CD4-positive, alpha-beta T cell (primary cell): ENCODE measurements around the gene EMILIN1. TPM values are rescaled to one million over a fixed set of nuclear protein-coding genes. Genes with fewer than 3 reads are reported as not detected.
A peak's percentile ranks its signal among the peaks of the same experiment; 100 is the strongest.

Experiments used
- ATAC-seq: fragments of 200-7000 bp; cut with Tn5 transposase; one replicate; pipeline ENCODE4 v1.10.0; 2022; ENCODE audit warnings: mild to moderate bottlenecking; ENCODE audit not compliant: poor library complexity
- CTCF ChIA-PET: fragments of 350-600 bp; sonication (Branson Sonifier 250); formaldehyde crosslinking; loops from one replicate; lab custom pipeline; 2021; ENCODE audit warnings: antibody characterized with exemption, inconsistent platforms; lab: Charles Lee
- POLR2A ChIA-PET: fragments of 350-600 bp; sonication (Branson Sonifier 250); formaldehyde crosslinking; loops from one replicate; lab custom pipeline; 2021; ENCODE audit warnings: antibody characterized with exemption, inconsistent platforms; lab: Charles Lee
- DNase-seq, 14 experiments: peaks; one replicate each; pipeline ENCODE4 v3.0.0-alpha.2; 2013 to 2020; ENCODE audit warnings: mixed read lengths in 2 of 14
- H3K27ac ChIP-seq, 2 donors: one replicate each; pipeline versions ENCODE4 v1.5.1 to v1.7.0; 2013; ENCODE audit warnings: low read length in 2 of 2, low read depth in 1 of 2, mild to moderate bottlenecking in 1 of 2
- H3K27me3 ChIP-seq, 2 experiments: 1 replicate in 1 of 2; 2 replicates in 1 of 2; pipeline versions ENCODE4 v1.6.1 to v1.7.0; 2013; ENCODE audit warnings: low read length in 2 of 2, control low read depth in 1 of 2, mild to moderate bottlenecking in 1 of 2, moderate library complexity in 1 of 2; ENCODE audit not compliant: insufficient read depth in 2 of 2, control insufficient read depth in 1 of 2
- H3K36me3 ChIP-seq: one replicate; pipeline ENCODE4 v1.6.1; 2013; ENCODE audit warnings: low read length, control low read depth; ENCODE audit not compliant: insufficient read depth
- H3K4me1 ChIP-seq: one replicate; pipeline ENCODE4 v1.6.1; 2013; ENCODE audit warnings: low read length, control low read depth; ENCODE audit not compliant: insufficient read depth
- H3K4me3 ChIP-seq: one replicate; pipeline ENCODE4 v1.5.1; 2013; ENCODE audit warnings: mild to moderate bottlenecking, low read length, moderate library complexity
- H3K9me3 ChIP-seq, 2 experiments: 1 replicate in 1 of 2; 2 replicates in 1 of 2; pipeline versions ENCODE4 v1.6.1 to v1.7.0; 2013; ENCODE audit warnings: low read length in 2 of 2, mild to moderate bottlenecking in 2 of 2, control low read depth in 1 of 2, moderate library complexity in 1 of 2; ENCODE audit not compliant: control insufficient read depth in 1 of 2, insufficient read depth in 1 of 2
- H3K27ac Mint-ChIP-seq: one replicate; pipeline ENCODE4 v1.8.0; 2020; ENCODE audit warnings: mixed read lengths
- H3K27me3 Mint-ChIP-seq: one replicate; pipeline ENCODE4 v1.8.0; 2021; ENCODE audit warnings: mixed read lengths
- H3K36me3 Mint-ChIP-seq: one replicate; pipeline ENCODE4 v1.8.0; 2021; ENCODE audit warnings: low read depth, mixed read lengths
- H3K4me1 Mint-ChIP-seq: one replicate; pipeline ENCODE4 v1.8.0; 2021; ENCODE audit warnings: low read depth, mixed read lengths
- H3K4me3 Mint-ChIP-seq: one replicate; pipeline ENCODE4 v1.8.0; 2020; ENCODE audit warnings: mild to moderate bottlenecking, mixed read lengths
- H3K9me3 Mint-ChIP-seq: one replicate; pipeline ENCODE4 v1.8.0; 2020; ENCODE audit warnings: mixed read lengths
- CTCF ChIP-seq: fragments of 200-600 bp; IDR thresholded peaks from one replicate; pipeline ENCODE4 v1.8.0; 2022; ENCODE audit warnings: antibody characterized with exemption, mild to moderate bottlenecking
- intact Hi-C, 2 experiments: fragments of 100-400 bp; cut with DNase I in 1 of 2; cut with micrococcal nuclease in 1 of 2; formaldehyde crosslinking; loops; one replicate each; pipeline versions ENCODE4 v1.15.1 to v1.9.0; 2023 to 2025; cut with DNase I, micrococcal nuclease
- total RNA-seq, 174 experiments: library from RNA in 2 of 174; stranded (reverse) in 2 of 174; gene quantifications; one replicate each; pipeline ENCODE4 v1.2.3 and lab custom pipeline; 2021 to 2026

The EMILIN1 gene
- total RNA-seq, 2 experiments from 2014 or later: 0.14 to 0.25 TPM

GRCh38 chr2:27041752-27042151 is 36.7 kb upstream of the EMILIN1 start:
- POLR2A ChIA-PET: no interaction called here
- Mint-ChIP-seq H3K36me3 (peaks cover 55% of the 10 kb centered on the region), H3K4me1 (peaks cover 8% of the 10 kb centered on the region), H3K9me3 (no peaks in the 10 kb centered on the region), H3K27ac (peak overlapping the region; percentile 37), H3K4me3 (no peak overlapping the region), H3K27me3 (no peaks in the 10 kb centered on the region)
- no peak for TF ChIP-seq CTCF
- CTCF ChIA-PET: no interaction called here
- ATAC-seq: no peak
- no peaks in the 10 kb centered on the region for H3K9me3 ChIP-seq
- no peaks in the 10 kb centered on the region for H3K27me3 ChIP-seq
- intact Hi-C loops: no loop called here
- H3K27ac ChIP-seq: no peak overlapping the region
- peaks cover 49% of the 10 kb centered on the region for H3K36me3 ChIP-seq
- H3K4me1 ChIP-seq: no peaks in the 10 kb centered on the region
- no peak overlapping the region for H3K4me3 ChIP-seq
- DNase-seq: no peak

GRCh38 chr2:27042159-27042661 is 36.2 kb upstream of the EMILIN1 start:
- intact Hi-C loops: no loop called here
- no peak overlapping the region for H3K4me3 ChIP-seq
- ChIA-PET POLR2A (no interaction called here), CTCF (no interaction called here)
- H3K4me1 Mint-ChIP-seq: peaks cover 5% of the 10 kb centered on the region
- no peaks in the 10 kb centered on the region for H3K27me3 Mint-ChIP-seq
- no peak for TF ChIP-seq CTCF
- H3K27me3 ChIP-seq: no peaks in the 10 kb centered on the region
- DNase-seq: no peak
- no peaks in the 10 kb centered on the region for H3K9me3 Mint-ChIP-seq
- no peak overlapping the region for H3K27ac ChIP-seq
- H3K9me3 ChIP-seq: no peaks in the 10 kb centered on the region
- H3K4me1 ChIP-seq: no peaks in the 10 kb centered on the region
- no peak for ATAC-seq
- no peak overlapping the region for H3K4me3 Mint-ChIP-seq
- H3K27ac Mint-ChIP-seq: peak overlapping the region; percentile 34
- peaks cover 45% of the 10 kb centered on the region for H3K36me3 ChIP-seq
- H3K36me3 Mint-ChIP-seq: peaks cover 50% of the 10 kb centered on the region

GRCh38 chr2:27042985-27043634 is 35.3 kb upstream of the EMILIN1 start:
- ATAC-seq: no peak

More at GRCh38 chr2:27042985-27043634, 35.3 kb upstream of the EMILIN1 start:
- Histone ChIP-seq H3K4me1 (no peaks in the 10 kb centered on the region), H3K9me3 (no peaks in the 10 kb centered on the region), H3K4me3 (no peak overlapping the region), H3K27ac (no peak overlapping the region), H3K36me3 (peaks cover 36% of the 10 kb centered on the region), H3K27me3 (no peaks in the 10 kb centered on the region)
- ChIA-PET POLR2A (no interaction called here), CTCF (no interaction called here)
- H3K4me1 Mint-ChIP-seq: peaks cover 4% of the 10 kb centered on the region
- DNase-seq: no peak
- no peaks in the 10 kb centered on the region for H3K9me3 Mint-ChIP-seq
- intact Hi-C loops: no loop called here
- no peak for TF ChIP-seq CTCF
- H3K27ac Mint-ChIP-seq: peak overlapping the region; percentile 34
- no peak overlapping the region for H3K4me3 Mint-ChIP-seq
- no peaks in the 10 kb centered on the region for H3K27me3 Mint-ChIP-seq
- peaks cover 41% of the 10 kb centered on the region for H3K36me3 Mint-ChIP-seq
